HCEC 1CT (cell line): ENCODE measurements around the gene NUDCD3.
"Not testable (repeated sequence)": the region's sequence is repeated elsewhere in the genome, so short reads cannot be mapped to it uniquely, and the experiment has no call there.

ENCODE experiments used
- DNase-seq: peaks from one replicate; pipeline ENCODE4 v3.0.0-alpha.2; 2017

The NUDCD3 gene

DNA sequence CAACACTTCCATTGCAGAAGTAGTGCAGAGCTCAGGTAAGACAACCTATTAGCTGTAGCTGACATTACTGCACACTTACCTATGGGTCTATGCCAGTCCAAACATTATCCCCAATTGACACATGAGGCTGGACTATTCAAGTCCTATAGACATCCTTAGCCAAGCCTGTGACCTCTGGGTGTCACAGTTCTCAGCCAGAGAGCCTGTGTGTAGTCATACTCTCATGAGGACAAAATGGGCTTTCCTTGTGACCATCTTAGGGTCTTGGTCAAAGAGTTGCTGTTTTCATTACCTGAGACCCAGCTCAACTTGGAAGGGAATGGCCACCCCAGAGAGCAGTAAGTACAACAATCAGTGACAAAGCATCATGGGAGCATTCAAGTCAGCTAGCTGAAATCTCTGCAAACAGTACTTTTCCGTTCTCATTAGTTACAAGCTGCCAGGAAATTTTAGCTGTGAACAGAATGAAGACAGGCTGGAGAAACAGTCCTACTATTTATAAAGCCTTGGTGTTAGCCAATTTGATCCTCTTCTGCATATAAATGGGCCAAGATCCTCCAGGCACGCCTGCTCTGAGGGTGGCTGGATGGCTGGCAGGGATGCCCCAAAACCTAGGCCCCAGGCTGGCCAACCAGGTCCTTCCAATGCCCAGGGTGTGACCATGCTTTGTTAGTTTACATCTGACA lies 44.3 kb downstream of the NUDCD3 start:
- DNase-seq, result no peak

DNA sequence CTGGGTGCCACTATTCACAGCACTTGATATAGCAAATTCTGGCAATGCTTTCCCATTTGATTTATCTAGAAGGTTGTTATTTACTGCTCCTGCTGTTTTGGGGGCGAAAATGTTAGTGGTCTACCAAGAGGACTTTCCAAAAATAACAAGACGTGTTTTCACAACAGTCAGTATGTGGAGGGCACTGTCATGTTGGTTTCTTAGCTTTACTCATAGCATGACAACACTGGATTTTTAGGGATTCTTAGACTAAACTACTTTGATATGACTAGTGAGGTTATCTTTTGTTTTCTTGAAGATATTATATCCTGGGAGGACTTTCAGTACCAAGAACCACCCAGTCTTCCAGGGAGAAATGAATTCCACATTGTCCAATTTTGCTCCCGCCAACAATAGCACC lies 49.4 kb downstream of the NUDCD3 start:
- no peak for DNase-seq

DNA sequence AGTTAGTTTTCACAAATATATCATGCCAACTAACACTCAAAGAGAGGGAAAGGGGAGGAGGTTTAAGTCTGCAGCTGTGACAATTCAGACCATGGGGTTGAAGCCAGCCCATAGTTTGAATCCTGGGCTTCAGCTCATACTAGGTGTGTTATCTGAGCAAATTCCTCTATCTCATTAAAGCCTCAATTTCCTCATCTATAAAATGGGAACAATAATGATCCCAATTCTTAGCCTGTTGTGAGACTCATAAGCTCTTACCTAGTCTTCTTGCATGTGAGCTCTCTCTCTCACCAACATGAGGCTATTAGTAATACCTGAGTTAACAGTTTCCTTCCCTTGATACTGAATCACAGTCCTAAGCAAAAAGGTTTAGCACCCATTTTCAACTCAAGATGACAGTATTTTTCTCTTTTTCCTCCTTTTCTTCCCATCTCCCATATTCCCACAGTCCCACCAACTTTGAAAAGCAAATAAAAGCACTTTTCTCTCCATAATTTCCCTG lies 49.8 kb downstream of the NUDCD3 start:
- DNase-seq, result no peak

DNA sequence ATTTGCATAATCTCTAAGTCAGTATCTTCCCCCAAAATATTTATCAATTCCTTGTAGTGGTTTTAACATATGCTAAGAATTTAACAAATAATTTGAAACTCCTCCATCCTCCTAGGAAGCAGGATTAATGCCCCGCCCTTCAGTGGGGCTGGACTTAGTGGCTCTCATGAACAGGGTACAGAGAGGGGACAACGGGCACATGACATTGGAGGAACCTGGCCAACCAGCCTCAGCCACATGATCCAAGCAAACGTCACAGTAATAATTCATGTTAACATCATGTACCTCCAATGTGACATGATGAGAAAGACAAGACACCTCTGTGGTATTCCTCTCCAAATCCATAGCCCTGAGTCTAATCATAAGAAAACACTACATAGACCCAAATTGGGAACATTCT lies 50.5 kb downstream of the NUDCD3 start:
- DNase-seq, result no peak

DNA sequence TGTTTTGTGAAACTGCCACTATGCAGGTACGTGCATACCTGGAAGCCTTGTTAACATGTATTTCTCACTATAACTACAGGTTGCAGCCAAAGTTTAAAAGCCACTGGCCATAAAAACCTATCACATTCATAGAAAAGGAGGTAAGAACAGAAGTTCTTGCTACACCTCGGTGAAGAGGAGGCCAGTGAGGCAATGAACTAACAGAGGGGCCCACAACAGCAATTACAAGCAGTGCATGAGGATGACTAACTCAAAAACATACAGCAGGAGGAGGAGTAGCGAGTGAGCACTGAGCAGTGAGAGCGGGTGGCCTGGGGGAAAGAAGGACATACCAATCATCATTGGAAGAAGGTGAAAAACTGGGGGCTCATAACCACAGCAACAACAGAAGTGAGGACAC lies 51.6 kb downstream of the NUDCD3 start:
- no peak for DNase-seq

DNA sequence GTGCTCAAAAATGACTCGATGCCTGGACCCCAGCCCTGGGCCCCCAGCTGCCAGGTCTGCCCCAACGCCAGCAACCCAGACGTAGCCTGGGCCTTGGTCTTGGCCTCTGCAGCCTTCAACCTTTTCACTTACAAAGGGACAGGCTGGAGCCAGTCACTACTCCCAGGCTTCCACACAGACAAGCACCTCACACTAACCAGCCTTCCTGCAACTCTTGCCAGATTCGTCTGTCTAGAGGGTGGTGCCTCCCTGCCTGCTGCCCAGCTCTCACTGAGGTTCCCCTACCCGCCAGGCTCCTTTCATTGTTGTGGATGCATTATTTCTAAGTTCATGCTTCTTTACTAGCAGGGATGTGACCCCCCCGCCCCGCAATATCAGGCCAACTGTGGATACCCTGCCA lies 56.3 kb downstream of the NUDCD3 start:
- no peak for DNase-seq

DNA sequence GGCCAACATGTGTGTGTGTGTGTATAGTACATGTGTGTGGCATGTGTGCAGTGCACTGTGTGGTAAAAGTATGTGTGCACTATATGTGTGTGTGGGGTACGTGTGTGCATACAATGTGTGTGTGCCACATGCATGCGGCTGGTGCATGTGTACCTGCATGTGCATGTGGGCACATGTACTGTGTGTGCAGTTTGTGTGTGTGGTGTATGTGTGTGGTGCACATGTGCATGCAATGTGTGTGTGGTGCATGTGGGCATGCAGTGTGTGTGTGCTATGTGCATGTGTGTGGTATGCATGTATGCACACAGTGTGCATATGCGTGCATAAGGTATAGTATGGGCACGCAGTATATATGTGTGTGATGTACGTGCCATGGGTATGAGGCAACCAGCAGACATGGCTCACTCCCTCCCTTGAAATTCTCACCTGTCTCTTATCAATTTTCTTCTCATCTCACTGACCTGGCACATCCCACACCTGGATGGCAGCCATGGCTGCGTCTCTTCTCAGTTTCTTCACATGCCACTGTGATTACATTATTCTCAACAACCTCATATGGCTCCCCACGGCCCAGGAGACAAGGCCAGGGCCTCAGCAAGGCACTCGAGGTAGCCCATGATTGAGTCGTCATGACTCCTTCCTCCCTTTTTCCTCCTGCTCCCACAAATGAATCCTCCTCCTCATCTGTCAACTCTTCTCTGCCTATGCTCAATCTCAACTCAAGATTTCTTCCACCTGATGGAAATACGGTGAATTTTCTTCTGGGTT lies 57.0 kb downstream of the NUDCD3 start:
- DNase-seq, result no peak

DNA sequence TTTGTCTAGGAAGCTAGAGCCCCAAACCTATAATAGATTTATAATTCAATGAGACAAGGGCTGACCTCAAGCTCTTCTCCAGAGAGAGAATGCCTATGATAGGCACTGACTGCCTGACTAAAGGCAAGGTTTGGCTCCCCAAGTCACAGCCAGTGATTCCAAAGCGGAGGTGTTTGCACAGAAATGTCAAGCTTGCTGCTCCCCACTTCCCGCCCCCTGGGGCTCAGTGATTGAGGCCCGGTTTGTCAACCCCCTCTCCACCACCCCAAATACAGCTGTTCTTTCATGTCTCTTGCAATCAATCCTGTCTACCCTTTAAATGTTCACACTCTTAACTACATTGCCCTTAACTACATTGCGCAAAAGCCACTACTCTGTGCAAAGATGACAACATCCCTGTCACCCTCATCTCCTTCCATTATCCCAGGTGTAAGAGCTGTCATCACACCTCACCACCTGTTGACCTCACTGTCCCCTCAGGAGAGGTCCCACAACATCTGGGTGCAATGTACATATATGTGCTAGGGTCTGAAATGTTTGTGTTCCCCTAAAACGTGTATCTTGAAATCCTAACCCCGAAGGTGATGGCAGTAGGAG lies 58.0 kb downstream of the NUDCD3 start:
- DNase-seq, result no peak

DNA sequence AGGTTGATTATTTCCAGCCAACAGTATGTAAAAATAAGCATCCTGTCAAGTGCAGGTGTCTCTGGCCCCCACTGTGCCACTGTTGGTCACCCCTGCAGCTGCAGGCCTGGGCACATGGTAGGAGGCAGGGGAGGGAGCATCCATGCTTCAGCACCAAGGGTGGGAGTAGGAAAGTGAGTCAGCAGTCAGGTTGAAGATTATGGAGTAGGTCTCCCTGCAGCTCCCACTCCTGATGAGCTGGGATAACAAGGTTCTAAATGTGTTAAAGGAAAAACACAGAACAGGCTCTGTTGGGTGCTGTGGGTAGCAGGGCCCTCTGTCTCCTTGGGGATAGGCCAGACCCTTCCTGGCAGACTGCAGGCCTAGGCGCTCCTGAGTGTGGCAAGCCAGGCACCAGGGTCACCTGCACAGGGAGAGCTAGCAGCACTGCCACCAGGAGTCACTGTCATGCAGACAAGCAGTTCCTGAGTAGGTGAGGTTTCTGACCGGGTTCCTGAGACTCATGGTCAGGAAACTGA lies 59.3 kb downstream of the NUDCD3 start:
- no peak for DNase-seq

DNA sequence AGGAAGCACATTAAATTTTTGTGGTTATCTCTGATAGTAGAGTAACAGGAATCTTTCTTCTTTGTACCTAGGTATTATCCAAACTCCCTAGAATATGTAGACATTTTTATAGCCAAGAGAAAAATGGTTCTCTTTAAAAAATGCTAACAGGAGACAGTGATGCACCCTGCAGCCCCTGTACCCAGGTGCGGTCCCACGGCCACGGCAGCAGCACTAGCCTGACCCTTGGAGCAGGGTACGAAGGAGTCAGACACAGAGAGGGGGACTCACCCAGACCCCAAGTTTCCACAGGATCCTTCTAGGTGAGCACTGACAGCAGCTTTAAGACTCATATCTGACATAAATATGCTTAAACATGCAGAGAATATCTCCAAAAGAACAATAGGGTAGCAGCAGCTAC lies 60.4 kb downstream of the NUDCD3 start:
- no peak for DNase-seq

DNA sequence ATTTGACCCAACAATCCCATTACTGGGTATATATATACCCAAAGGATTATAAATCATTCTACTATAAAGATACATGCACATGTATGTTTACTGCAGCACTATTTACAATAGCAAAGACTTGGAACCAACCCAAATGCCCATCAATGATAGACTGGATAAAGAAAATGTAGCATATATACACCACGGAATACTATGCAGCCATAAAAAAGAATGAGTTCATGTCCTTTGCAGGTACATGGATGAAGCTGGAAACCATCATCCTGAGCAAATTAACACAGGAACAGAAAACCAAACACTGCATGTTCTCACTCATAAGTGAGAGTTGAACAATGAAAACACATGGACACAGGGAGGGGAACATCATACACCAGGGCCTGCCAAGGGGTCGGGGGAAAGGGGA lies 65.7 kb downstream of the NUDCD3 start:
- DNase-seq, result not testable (repeated sequence)

DNA sequence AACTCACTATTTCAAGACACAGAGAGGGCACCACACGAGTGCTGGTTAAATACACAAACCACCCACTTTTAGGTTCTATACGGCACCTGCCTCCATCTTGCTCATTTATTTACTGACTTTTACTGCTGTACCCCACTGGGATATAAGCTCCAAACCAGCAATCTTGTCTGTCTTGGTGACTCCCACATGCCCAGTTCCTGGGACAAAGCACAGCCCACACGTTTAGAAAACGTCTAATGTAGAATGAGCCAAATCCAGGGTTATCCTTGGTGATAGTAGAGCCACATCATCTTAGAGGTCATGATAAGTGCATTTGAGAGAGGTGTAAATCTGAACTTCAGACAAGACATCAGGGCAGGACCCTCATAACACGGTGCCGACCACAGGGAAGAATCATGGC lies 73.5 kb downstream of the NUDCD3 start:
- no peak for DNase-seq

DNA sequence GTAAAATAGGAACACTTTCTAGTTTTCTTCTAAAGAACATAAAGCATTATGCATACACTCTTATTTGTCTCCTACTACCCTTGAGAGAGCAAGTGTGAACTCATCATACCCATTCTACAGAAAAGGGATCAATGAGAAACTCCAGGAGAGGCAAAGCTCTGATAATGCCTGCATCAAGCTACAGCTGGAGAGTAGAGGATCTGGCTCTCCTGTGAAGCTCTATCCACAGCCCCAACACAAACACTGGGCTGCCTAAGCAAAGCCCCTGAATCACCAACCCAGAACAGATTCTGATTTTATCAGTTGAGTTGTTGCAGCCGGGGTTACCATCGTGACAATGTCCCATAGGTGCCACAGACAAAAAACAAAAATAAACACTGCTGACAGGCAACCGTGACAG lies 74.9 kb downstream of the NUDCD3 start:
- DNase-seq, result no peak

DNA sequence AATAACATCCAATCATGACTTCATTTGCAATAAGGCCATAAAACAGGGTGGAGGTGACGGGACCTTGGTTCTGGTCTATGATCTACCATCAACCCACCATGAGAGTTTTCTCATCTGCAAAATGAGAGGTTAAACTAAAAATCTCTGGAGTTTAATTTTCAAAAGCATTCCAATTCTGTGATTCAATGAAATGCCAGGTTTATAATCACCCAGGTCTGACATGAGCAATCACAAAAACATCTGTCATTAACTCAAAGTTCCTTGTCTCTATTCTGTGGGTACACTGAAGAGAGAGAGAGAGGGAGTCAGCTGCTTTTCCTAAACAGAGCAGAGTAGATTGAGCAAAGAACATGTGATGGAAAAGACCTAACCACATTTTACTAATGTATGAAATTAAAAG lies 75.4 kb downstream of the NUDCD3 start:
- DNase-seq, result peak; percentile 57

DNA sequence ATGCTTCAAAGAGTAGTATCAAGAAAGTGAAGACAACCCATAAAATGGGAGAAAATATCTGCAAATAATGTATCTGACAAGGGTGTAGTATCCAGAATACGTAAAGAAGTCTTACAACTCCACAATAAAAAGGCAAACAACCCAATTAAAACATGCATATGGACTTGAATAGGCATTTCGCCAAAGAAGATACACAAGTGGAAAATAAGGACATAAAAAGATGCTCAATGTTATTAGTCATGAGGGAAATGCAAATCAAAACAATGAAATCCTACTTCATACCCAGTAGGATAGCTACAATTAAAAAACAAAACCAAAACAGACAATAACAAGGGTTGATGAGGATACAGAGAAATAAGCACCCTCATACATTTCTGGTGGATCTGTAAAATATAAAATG lies 79.2 kb downstream of the NUDCD3 start:
- no peak for DNase-seq

DNA sequence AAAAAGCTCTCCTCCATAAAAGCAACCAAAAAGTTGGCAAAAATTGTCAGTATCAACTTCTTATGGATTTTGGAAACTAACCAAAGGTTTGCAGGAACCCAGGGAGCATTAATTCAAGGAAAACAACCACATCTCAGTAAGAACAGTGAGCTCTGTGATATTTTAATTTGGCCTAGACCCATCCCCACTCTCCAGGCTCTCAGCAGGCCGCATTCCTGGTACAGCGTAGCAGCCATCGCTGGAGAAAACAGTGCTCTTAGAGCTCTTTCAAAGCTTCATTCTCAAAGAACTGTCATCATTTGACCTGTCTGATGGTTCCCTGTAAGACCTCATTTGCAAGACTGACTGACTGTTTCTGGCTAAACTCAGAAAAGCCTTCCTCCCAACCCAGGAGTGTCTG lies 81.9 kb downstream of the NUDCD3 start:
- no peak for DNase-seq

DNA sequence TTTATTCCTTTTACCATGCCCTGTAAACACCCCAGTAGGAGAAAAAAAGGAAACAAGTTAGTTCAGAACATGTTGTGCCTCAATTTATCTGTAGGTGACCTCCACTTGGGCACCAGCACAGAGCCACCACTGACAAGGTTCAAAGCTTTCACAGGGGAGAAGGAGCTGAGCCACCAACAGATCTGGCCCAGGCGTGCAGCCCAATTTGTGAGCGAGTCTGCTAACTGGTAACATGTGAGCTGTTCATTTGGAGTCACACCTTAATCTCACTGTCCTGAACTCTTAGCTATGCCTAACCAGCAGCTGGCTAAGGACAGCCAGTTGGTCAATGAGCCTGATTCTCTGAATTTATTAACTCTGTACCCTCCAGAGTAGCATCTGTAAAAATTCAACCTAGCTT lies 86.7 kb downstream of the NUDCD3 start:
- DNase-seq, result no peak

DNA sequence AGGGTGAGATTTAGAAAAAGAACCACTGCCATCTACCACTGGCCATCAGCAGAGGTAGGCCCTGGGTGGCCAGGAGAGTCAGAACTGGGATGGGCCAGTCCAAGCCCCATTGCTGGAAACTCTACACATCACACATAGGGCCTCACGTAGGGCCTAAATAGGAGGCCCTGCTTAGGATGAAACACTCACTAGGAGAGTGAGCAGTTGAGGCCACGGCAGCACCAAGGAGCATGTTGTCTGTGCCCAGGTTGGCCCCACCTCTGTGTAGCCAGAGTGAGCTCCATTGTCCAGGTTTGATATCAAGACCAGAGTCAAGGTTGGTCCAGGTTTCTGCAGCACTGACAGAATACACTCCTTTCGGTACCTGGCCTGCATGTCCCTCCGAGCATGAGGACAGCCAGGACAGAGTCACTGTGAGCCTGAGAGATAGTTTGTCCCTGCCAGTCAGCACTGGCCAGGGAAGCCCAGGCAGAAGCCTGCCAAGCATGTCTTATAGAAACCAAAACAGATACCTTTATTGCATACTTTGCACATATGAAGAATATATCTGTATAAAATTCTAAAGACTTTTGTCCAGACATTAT lies 87.2 kb downstream of the NUDCD3 start:
- no peak for DNase-seq

DNA sequence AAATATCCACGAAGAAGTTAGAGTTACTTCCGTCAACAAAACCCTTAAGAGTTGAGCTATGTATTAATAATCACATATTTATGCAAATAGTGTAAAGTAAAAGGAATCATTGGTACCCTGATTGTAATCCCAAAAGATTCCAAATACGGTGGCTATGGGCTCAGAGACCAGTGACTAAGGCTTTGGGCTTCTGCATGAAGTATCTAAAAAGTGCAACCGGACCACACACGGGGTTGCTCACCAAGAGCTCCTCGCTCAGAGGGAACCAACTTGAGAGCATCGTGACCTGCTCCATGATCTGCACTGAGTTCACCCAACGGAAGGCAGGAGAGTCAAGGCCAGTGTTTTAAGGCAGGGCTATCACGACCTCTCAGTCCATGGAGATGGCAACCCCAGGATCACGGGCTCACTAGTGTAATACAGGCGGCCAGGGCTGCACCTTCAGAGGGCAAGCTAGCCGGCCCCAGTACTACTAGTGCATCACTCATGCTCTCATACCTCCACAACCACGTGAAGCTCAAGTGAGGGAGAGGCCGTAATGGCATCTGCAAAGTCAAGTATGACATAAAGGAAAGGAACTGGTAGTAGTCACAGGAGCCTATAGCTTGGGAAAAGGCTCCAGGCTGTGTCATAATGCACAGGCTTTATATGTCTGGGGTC lies 87.9 kb downstream of the NUDCD3 start:
- no peak for DNase-seq

DNA sequence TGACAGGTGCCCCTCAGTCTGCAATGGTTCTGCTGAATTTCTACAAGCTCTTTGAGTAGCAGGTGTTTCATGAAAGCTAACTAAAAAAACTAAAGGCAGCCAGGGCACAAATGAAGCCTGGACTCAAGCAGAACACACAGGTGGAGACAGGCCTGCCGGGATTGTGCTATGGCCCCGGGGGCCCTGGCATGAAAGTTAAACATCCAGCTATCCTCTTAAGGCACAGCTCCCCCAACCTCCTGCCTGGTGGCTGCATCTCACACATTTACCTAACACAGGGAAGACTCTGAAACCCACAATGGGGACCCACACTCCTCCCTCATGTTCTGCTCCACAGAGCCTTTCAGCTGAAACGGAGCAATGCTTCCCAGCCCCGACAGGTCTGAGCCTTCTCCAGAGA lies 88.8 kb downstream of the NUDCD3 start:
- DNase-seq, result no peak

DNA sequence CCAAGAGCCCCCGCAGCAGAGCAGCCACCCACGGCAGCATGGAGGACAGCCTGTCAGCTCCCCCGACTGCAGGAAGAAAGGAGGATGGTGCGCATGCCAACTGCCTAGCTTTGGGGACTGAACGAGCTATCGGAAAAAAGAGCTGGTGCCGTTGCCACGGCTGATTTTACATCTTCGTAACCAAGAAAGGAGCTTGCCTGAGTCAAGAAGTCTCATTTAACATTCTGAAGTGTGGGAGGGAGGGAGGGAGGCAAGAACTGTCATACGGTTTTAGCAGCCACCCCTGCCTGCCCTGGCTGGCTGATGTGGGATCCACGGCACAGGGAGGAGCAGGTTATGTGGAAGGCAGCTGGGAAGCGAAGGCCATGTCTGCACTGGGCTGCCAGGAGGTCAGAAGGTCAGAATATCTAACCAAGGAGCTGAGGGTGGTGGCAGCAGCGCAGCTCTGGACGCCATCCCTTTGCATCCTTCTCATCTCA lies 90.4 kb downstream of the NUDCD3 start:
- DNase-seq, result no peak

DNA sequence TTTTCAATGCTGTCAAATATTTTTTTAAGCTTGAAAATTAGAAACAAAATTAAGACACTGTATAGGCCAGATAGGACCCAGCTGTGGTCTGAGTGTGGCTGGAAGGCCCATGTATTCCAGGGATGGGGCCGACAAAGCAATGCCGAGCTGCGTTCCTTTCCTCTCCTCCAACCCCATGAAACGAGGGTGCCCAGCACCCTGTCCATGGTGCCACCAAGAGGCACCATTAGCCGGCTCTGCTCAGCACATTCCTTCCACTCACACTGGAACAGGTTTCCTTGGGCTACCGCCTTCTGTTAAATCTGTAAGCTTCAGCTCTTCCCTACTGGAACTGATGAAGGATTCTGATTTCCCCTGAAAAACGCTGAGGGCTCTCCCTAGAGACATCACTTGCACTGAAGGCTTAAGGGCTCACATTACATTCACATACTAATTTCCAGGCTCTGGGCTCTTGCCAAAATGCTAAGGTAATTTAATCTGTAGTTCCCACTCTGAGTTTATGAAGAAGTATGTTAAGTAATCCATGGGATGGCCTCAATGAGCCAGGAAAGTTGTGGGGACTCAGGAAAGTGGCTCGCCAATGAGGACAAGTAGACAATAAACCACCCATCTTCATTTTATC lies 91.4 kb downstream of the NUDCD3 start:
- DNase-seq, result no peak
